ENCODE results near the gene NHP2. TPM values are rescaled to one million over a fixed set of nuclear protein-coding genes. Genes with fewer than 3 reads are reported as not detected.
"Not testable (repeated sequence)": the region's sequence is repeated elsewhere in the genome, so short reads cannot be mapped to it uniquely, and the experiment has no call there.

Gene NHP2
- total RNA-seq, 4 donors from 2014 or later = 157 to 261 (median 241) TPM

DNA sequence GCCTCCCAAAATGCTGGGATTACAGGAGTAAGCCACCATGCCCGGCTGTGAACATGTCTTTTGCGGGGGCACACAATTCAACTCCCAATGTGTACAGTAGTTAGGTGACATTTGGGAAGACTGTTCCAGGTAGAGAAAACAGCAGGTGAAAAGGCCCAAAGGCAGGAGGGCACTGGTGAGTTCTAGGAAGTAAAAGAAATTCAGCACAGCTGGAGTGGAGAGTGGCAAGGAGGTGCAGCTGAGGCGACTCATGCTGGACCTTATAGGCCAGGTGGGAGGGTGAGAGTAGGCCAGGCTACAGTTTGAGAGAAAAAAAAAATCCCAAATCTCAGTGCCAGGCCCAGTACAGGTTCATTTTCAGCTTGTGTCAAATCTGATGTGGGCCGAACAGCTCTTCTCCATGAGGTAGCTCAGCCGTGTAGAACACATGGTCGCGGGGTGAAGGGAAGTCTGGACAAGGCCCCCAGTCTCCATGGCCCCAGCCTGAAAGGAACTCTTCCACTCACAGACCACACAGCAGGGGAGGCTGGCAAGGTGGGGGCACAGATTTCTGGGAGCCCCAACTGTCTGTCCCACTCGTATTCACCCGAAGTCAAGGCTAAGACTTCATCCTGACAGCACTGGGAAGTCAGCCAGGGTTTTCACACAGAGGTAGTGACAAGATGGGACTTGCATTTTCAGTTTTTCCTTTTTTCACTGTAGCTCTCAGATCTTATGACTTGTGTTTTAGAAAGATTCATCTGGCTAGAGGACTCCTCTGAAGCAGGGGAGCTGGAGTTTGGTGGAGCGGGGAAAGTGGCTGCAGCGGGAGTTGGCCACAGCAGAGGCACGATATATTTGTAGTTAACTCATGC lies 46.1 kb upstream of the NHP2 start:
- ATAC-seq (no peak), DNase-seq (no peak)
- intact Hi-C loops (cut with DNase I; ENCODE audit: low total_unique reads) (no loop called here), in situ Hi-C loops (cut with MboI; ENCODE audit: low sequenced_read_pairs in 4 of 4) (no loop called here)
- Histone ChIP-seq H3K4me3 (no peak overlapping the region), H3K4me1 (no peaks in the 10 kb centered on the region), H3K36me3 (no peaks in the 10 kb centered on the region), H3K27me3 (no peaks in the 10 kb centered on the region), H3K9me3 (no peaks in the 10 kb centered on the region), H3K27ac (no peak overlapping the region)
- TF ChIP-seq, protein P1, sequence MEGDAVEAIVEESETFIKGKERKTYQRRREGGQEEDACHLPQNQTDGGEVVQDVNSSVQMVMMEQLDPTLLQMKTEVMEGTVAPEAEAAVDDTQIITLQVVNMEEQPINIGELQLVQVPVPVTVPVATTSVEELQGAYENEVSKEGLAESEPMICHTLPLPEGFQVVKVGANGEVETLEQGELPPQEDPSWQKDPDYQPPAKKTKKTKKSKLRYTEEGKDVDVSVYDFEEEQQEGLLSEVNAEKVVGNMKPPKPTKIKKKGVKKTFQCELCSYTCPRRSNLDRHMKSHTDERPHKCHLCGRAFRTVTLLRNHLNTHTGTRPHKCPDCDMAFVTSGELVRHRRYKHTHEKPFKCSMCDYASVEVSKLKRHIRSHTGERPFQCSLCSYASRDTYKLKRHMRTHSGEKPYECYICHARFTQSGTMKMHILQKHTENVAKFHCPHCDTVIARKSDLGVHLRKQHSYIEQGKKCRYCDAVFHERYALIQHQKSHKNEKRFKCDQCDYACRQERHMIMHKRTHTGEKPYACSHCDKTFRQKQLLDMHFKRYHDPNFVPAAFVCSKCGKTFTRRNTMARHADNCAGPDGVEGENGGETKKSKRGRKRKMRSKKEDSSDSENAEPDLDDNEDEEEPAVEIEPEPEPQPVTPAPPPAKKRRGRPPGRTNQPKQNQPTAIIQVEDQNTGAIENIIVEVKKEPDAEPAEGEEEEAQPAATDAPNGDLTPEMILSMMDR (IDR thresholded peaks at IDR 0.05 in 4 of 5, conservative IDR thresholded peaks at IDR 0.05 in 1 of 5) = no peak
- TF ChIP-seq POLR2A (IDR thresholded peaks at IDR 0.05) = no peak

DNA sequence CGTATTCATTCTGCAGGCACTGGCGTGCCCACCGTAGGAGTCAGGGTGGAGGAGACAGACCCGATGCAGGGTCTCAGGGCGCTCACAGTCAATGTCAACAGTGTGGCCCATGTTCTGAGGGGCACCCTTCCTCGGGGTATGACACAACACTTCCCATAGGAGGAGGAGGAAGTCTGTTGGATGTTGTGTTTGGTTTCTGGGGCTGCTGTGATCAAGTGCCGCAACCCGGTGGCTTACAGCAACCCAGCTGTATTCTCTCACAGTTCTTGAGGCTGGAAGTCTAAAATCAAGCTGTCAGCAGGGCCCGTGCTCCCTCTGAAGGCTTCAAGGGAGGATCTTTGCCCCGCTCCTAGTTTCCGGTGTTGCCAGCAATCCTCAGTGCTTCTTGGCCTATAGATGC lies 45.0 kb upstream of the NHP2 start:
- H3K4me1 ChIP-seq = no peaks in the 10 kb centered on the region
- no peaks in the 10 kb centered on the region for H3K27me3 ChIP-seq
- no peak overlapping the region for H3K4me3 ChIP-seq
- in situ Hi-C loops (cut with MboI; ENCODE audit: low sequenced_read_pairs in 4 of 4) (no loop called here), intact Hi-C loops (cut with DNase I; ENCODE audit: low total_unique reads) (no loop called here)
- no peaks in the 10 kb centered on the region for H3K9me3 ChIP-seq
- no peak overlapping the region for H3K27ac ChIP-seq
- TF ChIP-seq POLR2A (IDR thresholded peaks at IDR 0.05) = no peak
- TF ChIP-seq, protein P1 (IDR thresholded peaks at IDR 0.05 in 4 of 5, conservative IDR thresholded peaks at IDR 0.05 in 1 of 5) = no peak
- ATAC-seq = no peak
- DNase-seq = no peak
- H3K36me3 ChIP-seq = no peaks in the 10 kb centered on the region

GRCh38 chr5:178198151-178198550 lies 44.5 kb upstream of the NHP2 start:
- H3K27me3 ChIP-seq; ATAC-seq; H3K4me1 ChIP-seq; H3K9me3 ChIP-seq; DNase-seq; in situ Hi-C loops (cut with MboI; ENCODE audit: low sequenced_read_pairs in 4 of 4); H3K27ac ChIP-seq; H3K4me3 ChIP-seq; intact Hi-C loops (cut with DNase I; ENCODE audit: low total_unique reads); H3K36me3 ChIP-seq: not testable (repeated sequence)

DNA sequence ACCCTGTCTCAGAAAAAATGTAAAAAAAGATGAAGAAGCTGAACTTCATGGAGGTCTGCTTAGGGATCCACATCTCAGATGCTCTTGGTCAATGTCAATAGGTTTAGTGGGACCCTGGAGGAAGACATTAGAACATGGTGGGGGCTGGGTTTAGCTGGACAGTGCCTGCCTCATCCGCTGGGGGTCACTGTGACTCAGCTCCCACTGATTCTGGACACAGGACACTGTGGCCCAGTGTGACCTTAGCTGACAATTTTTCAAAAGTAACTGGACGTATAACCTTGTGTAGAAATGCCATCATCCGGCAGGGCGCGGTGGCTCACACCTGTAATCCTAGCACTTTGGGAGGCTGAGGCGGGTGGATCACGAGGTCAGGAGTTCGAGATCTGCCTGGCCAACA lies 43.3 kb upstream of the NHP2 start:
- Histone ChIP-seq H3K27me3 (no peaks in the 10 kb centered on the region), H3K4me1 (no peaks in the 10 kb centered on the region), H3K27ac (no peak overlapping the region), H3K4me3 (no peak overlapping the region), H3K9me3 (no peaks in the 10 kb centered on the region), H3K36me3 (no peaks in the 10 kb centered on the region)
- TF ChIP-seq POLR2A (IDR thresholded peaks at IDR 0.05) = no peak
- TF ChIP-seq, protein P1 (IDR thresholded peaks at IDR 0.05 in 4 of 5, conservative IDR thresholded peaks at IDR 0.05 in 1 of 5) = peak in 3 of 5 experiments; percentile 12 to 43 (median 19)
- ATAC-seq (peak in 1 of 2 donors; percentile 53), DNase-seq (no peak)
- in situ Hi-C loops (cut with MboI; ENCODE audit: low sequenced_read_pairs in 4 of 4) (no loop called here), intact Hi-C loops (cut with DNase I; ENCODE audit: low total_unique reads) (no loop called here)

GRCh38 chr5:178196281-178196812 lies 42.7 kb upstream of the NHP2 start:
- in situ Hi-C loops (cut with MboI; ENCODE audit: low sequenced_read_pairs in 4 of 4) (no loop called here), intact Hi-C loops (cut with DNase I; ENCODE audit: low total_unique reads) (no loop called here)
- Histone ChIP-seq H3K27ac (no peak overlapping the region), H3K4me3 (no peak overlapping the region), H3K27me3 (no peaks in the 10 kb centered on the region), H3K4me1 (no peaks in the 10 kb centered on the region), H3K36me3 (no peaks in the 10 kb centered on the region), H3K9me3 (no peaks in the 10 kb centered on the region)
- no peak for DNase-seq
- TF ChIP-seq, protein P1 (IDR thresholded peaks at IDR 0.05 in 4 of 5, conservative IDR thresholded peaks at IDR 0.05 in 1 of 5) = no peak
- no peak for TF ChIP-seq POLR2A (IDR thresholded peaks at IDR 0.05)
- no peak for ATAC-seq
